Measurements from ENCODE around the gene RNF34. TPM values are rescaled to one million over a fixed set of nuclear protein-coding genes. Genes with fewer than 3 reads are reported as not detected.
A peak's percentile ranks its signal among the peaks of the same experiment; 100 is the strongest.

RNF34 gene
- total RNA-seq, 1 donor from 2014 or later, result 75.3 TPM

- intact Hi-C loops (cut with micrococcal nuclease), result no loop called here
- TF ChIP-seq, protein P1, sequence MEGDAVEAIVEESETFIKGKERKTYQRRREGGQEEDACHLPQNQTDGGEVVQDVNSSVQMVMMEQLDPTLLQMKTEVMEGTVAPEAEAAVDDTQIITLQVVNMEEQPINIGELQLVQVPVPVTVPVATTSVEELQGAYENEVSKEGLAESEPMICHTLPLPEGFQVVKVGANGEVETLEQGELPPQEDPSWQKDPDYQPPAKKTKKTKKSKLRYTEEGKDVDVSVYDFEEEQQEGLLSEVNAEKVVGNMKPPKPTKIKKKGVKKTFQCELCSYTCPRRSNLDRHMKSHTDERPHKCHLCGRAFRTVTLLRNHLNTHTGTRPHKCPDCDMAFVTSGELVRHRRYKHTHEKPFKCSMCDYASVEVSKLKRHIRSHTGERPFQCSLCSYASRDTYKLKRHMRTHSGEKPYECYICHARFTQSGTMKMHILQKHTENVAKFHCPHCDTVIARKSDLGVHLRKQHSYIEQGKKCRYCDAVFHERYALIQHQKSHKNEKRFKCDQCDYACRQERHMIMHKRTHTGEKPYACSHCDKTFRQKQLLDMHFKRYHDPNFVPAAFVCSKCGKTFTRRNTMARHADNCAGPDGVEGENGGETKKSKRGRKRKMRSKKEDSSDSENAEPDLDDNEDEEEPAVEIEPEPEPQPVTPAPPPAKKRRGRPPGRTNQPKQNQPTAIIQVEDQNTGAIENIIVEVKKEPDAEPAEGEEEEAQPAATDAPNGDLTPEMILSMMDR (IDR thresholded peaks at IDR 0.05), result no peak
- H3K27ac Mint-ChIP-seq, result no peak overlapping the region
- H3K4me3 Mint-ChIP-seq, result no peak overlapping the region
- no peak for DNase-seq
- POLR2A ChIA-PET, result interaction anchor here (0.9 kb wide), 1 partner anchor 13 kb away, joined by 4 read pairs; no protein-coding TSS in a partner anchor
- H3K4me1 Mint-ChIP-seq, result peaks cover 60% of the 10 kb centered on the region
- H3K27me3 Mint-ChIP-seq, result no peaks in the 10 kb centered on the region
- ATAC-seq (ENCODE audit: low read depth), result no peak
- CTCF ChIA-PET, result interaction anchor here (1.0 to 3.2 kb wide), 3 partner anchors 16 to 207 kb away, joined by 3 to 13 read pairs (median 4); no protein-coding TSS in a partner anchor
- H3K9me3 Mint-ChIP-seq, result no peaks in the 10 kb centered on the region
- H3K36me3 Mint-ChIP-seq (ENCODE audit: low read depth), result peaks cover 45% of the 10 kb centered on the region
These were observed 61.1 kb downstream of the RNF34 start for GRCh38 chr12:121461048-121461447.

GRCh38 chr12:121464331-121464730 is 64.4 kb downstream of the RNF34 start:
- Mint-ChIP-seq H3K9me3 (no peaks in the 10 kb centered on the region), H3K4me3 (no peak overlapping the region), H3K4me1 (peaks cover 60% of the 10 kb centered on the region), H3K36me3 (ENCODE audit: low read depth) (peaks cover 27% of the 10 kb centered on the region), H3K27ac (no peak overlapping the region), H3K27me3 (no peaks in the 10 kb centered on the region)
- POLR2A ChIA-PET, result interaction anchor here (0.5 to 1.0 kb wide), 3 partner anchors 22 to 993 kb away, joined by 4 to 7 read pairs (median 5); no protein-coding TSS in a partner anchor
- intact Hi-C loops (cut with micrococcal nuclease), result no loop called here
- no peak for ATAC-seq (ENCODE audit: low read depth)
- CTCF ChIA-PET, result no interaction called here
- no peak for DNase-seq
- TF ChIP-seq, protein P1 (IDR thresholded peaks at IDR 0.05), result no peak

DNA sequence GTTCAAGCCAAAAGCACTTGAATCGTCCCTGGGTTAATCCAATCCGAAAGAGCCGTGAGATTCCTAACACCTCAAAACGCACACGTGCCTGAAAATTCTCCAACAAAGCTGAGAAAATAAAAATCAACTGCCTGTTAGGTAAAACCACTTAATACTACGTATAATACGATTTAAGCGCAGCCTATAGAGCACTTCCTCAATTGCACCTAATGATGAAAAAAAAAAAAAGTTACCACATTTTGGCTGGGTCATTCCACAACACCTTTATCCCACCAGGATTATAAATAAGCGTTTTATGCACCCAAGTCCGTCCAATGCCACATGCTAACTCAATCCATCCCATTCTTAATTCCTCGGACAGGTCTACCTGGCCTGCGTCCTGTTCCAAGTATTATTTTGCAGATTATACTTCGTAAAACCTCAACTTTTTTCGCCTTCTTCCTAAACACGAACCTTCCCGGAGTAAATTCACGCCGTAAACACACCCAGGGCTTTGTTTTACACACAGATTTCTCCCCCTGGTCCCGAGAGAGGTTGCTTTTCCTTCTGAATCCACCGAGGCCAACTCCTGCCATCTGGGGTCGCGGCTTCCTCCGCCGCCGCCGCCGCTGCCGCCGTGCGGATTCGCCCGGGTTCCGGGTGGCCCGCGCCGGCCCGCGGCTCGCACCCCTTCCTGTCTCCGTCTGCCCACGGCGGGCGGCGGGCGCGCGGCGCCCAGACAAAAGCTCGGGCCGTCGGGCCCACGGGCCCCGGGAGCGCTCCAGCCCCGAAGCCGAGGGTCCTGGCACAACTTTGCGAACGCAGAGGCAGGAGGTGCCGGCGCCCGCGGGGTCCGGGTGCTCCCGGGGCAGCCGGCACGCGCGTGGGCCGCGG is 66.2 kb downstream of the RNF34 start:
- peaks cover 62% of the 10 kb centered on the region for H3K4me1 Mint-ChIP-seq
- intact Hi-C loops (cut with micrococcal nuclease), result loop anchor here (1.0 to 5.0 kb wide), 4 partner anchors 46 to 556 kb away; partner anchors contain the start of genes ANAPC5, BCL7A and PSMD9
- TF ChIP-seq, protein P1 (IDR thresholded peaks at IDR 0.05), result no peak
- H3K36me3 Mint-ChIP-seq (ENCODE audit: low read depth), result peaks cover 16% of the 10 kb centered on the region
- ATAC-seq (ENCODE audit: low read depth) (peak; percentile 0), DNase-seq (peak; percentile 60)
- H3K4me3 Mint-ChIP-seq, result peak overlapping the region; percentile 95
- H3K27ac Mint-ChIP-seq, result peak overlapping the region; percentile 91
- H3K9me3 Mint-ChIP-seq, result no peaks in the 10 kb centered on the region
- CTCF ChIA-PET, result interaction anchor here (1.4 kb wide), 1 partner anchor 23 kb away, joined by 4 read pairs; no protein-coding TSS in a partner anchor
- H3K27me3 Mint-ChIP-seq, result no peaks in the 10 kb centered on the region
- POLR2A ChIA-PET, result interaction anchor here (0.7 to 0.9 kb wide), 2 partner anchors 11 to 14 kb away, joined by 3 read pairs; no protein-coding TSS in a partner anchor

DNA sequence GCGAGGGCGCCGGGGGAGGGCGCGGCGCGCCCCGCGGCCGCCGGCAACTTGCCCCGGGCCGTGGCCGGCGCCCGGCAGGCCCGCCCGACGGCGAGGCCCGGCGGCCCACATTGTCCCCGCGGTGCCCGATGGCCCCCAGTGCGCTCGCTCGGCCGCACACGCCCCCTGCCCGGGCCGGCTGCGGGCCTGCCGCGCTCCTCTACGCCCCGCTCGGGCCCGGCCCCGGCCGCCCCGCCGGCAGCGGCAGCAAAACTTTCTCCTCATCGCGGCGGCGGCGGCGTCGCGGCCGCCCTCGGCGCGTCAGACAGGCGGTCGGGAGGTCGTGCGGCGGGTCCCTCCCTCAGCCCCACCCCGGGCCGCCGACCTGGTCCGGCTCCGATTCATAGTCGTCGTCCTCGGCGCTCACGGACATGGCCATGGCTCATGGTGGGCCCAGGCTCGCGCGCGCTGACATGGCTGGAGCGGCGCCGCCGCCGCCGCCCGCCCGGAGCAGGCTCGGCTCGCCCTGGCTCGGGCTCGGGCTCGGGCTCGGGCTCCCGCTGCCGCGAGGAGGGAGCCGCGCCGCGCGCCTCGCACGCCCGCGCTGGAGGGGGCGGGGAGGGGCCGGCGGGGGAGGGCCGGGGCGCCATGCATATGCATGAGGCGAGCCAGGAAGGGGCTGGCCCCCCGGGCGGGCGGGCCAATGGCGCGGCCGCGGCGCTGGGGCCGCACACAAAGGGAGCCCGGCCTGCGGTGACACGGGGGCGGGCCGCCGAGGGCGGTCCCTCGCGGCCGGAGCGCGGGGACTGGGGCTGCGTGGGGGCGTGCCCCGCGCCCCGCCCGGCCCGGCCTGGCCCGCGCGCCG is 67.1 kb downstream of the RNF34 start:
- Mint-ChIP-seq H3K27ac (no peak overlapping the region), H3K9me3 (no peaks in the 10 kb centered on the region), H3K36me3 (ENCODE audit: low read depth) (peaks cover 14% of the 10 kb centered on the region), H3K4me3 (peak overlapping the region; percentile 41), H3K4me1 (peaks cover 57% of the 10 kb centered on the region), H3K27me3 (no peaks in the 10 kb centered on the region)
- intact Hi-C loops (cut with micrococcal nuclease), result loop anchor here (1.0 to 5.0 kb wide), 7 partner anchors 45 to 555 kb away; partner anchors contain the start of genes ANAPC5, BCL7A, PSMD9 and RNF34
- DNase-seq, result peak; percentile 87
- CTCF ChIA-PET, result interaction anchor here (1.5 kb wide), 1 partner anchor 10 kb away, joined by 6 read pairs; no protein-coding TSS in a partner anchor
- peak; percentile 86 for ATAC-seq (ENCODE audit: low read depth)
- TF ChIP-seq, protein P1 (IDR thresholded peaks at IDR 0.05), result no peak
- POLR2A ChIA-PET, result interaction anchor here (0.5 to 1.7 kb wide), 5 partner anchors 10 to 220 kb away, joined by 4 to 7 read pairs (median 5); partner anchors contain the start of gene RNF34
